Thymus (tissue), 11 donors: ENCODE data around the gene SATB1. TPM values are rescaled to one million over a fixed set of nuclear protein-coding genes. Genes with fewer than 3 reads are reported as not detected.
A peak's percentile ranks its signal among the peaks of the same experiment; 100 is the strongest.

Source experiments
- DNase-seq, 9 donors: peaks; one replicate each; pipeline ENCODE4 v3.0.0-alpha.2; 2013; ENCODE audit warnings: low spot score in 9 of 9, low read depth in 6 of 9, missing footprints in 1 of 9
- H3K27ac ChIP-seq, 2 donors: one replicate each; pipeline ENCODE4 v1.5.1; 2013; ENCODE audit warnings: control low read depth in 1 of 2, low read depth in 1 of 2, low read length in 1 of 2, mild to moderate bottlenecking in 1 of 2, moderate library complexity in 1 of 2
- H3K27me3 ChIP-seq, 2 donors: one replicate each; pipeline ENCODE4 v1.5.1; 2013; ENCODE audit warnings: low read length in 1 of 2; ENCODE audit not compliant: control insufficient read depth in 2 of 2, insufficient read depth in 1 of 2
- H3K36me3 ChIP-seq, 2 donors: one replicate each; pipeline ENCODE4 v1.5.1; 2013; ENCODE audit warnings: low read length in 1 of 2, mild to moderate bottlenecking in 1 of 2, moderate library complexity in 1 of 2; ENCODE audit not compliant: control insufficient read depth in 2 of 2, insufficient read depth in 2 of 2
- H3K4me1 ChIP-seq, 2 donors: one replicate each; pipeline ENCODE4 v1.5.1; 2013; ENCODE audit warnings: low read length in 2 of 2; ENCODE audit not compliant: control insufficient read depth in 2 of 2, insufficient read depth in 2 of 2
- H3K4me3 ChIP-seq, 2 donors: one replicate each; pipeline ENCODE4 v1.5.1; 2013; ENCODE audit warnings: low read length in 2 of 2, control low read depth in 1 of 2, mild to moderate bottlenecking in 1 of 2
- H3K9me3 ChIP-seq, 2 donors: one replicate each; pipeline ENCODE4 v1.5.1; 2013; ENCODE audit warnings: low read length in 1 of 2, mild to moderate bottlenecking in 1 of 2; ENCODE audit not compliant: control insufficient read depth in 2 of 2, insufficient read depth in 1 of 2
- WGBS: extraction: QIAGEN DNeasy Blood & Tissue Kit; methylation state at CpG from one replicate; pipeline ENCODE4 v1.1.7; 2013; 5-methylcytosine and 5-hydroxymethylcytosine counted together
- polyA plus RNA-seq: library from polyadenylated mRNA; stranded (reverse); fragments of 200-250 nt; gene quantifications from one replicate; pipeline ENCODE4 v1.2.3, GENCODE V29; 2013
- total RNA-seq: library from RNA; stranded (reverse); fragments of 120-200 nt; gene quantifications from one replicate; pipeline ENCODE4 v1.2.4, GENCODE V29; 2013
- donor health status: healthy.

Gene SATB1
- total and polyA plus RNA-seq, 2 donors: 172 to 459 TPM

DNA sequence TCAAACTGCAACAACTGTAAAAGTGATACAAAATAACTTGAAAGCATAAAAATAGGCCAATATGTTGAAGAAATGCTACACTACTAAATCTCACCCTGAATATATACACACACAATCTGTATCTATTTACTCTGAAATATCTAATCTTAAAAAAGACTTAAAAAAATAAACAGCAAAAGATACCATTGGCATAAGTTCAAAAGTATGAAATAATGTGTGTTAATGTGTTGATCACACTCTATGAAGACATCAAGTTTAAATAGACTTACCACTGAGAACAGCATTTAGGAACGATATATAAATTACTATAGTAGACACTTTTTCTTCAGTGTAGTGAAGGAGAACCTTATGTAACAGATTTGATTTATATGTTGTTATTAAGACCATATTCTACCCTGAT lies 14.1 kb upstream of the SATB1 start:
- peaks cover 3 to 21% of the 10 kb centered on the region in 2 donors for H3K36me3 ChIP-seq
- H3K4me3 ChIP-seq: peak overlapping the region; percentile 52 to 94
- DNase-seq: peak in 3 of 9 donors; percentile 33 to 49 (median 37)
- H3K27ac ChIP-seq: peak overlapping the region; percentile 81 to 99
- H3K4me1 ChIP-seq: peaks cover 0 to 12% of the 10 kb centered on the region in 2 donors
- H3K9me3 ChIP-seq: peaks cover 0 to 1% of the 10 kb centered on the region in 2 donors
- H3K27me3 ChIP-seq: peaks cover 0 to 6% of the 10 kb centered on the region in 2 donors
- WGBS: 19% methylated on average over 1 of the region's 1 CpG

DNA sequence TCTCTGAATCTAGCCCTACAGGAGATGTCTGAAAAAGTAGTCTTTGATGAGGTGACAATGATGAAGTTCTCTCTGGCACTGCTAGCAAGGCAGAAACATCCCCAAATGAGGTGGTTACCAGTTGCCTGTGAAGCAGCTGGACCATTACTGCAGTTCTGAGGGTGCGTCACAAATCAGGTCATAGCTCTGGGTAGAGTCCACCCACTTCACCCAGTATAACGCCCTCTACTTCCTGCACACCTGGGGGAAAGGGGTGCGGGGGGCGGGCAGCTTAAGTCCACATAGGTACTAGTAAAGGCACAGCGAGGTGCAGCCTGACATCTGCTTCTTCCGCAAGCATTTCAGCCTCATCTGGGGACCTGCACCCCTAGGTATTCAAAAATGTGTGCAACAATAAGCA lies 13.4 kb upstream of the SATB1 start:
- whole genome bisulfite sequencing: 13% methylated on average over 6 of the region's 6 CpGs
- H3K4me1 ChIP-seq: peaks cover 0 to 12% of the 10 kb centered on the region in 2 donors
- no peaks in the 10 kb centered on the region for H3K9me3 ChIP-seq
- peak in 8 of 9 donors; percentile 78 to 92 (median 88) for DNase-seq
- H3K4me3 ChIP-seq: peak overlapping the region; percentile 52 to 94
- peaks cover 0 to 4% of the 10 kb centered on the region in 2 donors for H3K27me3 ChIP-seq
- H3K36me3 ChIP-seq: peaks cover 2 to 20% of the 10 kb centered on the region in 2 donors
- H3K27ac ChIP-seq: peak overlapping the region; percentile 81 to 99

DNA sequence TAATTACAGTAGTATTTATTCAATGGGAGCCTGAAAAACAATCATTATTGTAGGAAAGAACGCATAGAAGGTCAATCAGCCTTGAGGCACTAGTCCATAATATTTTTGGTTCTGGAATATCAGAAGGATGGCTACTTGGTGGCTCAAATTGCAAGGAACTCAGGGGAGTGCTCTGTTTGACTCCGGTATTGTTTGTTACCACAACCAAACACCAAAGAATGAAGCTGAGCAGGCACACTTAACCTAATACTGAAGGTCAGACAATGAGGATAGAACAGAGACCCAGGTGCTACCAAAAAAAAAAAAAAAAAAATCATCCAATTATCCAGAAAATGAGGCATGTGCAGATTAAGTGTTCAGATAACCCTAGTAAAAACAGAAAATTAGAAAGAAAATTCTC lies 11.1 kb upstream of the SATB1 start:
- peak overlapping the region; percentile 86 to 99 for H3K27ac ChIP-seq
- H3K9me3 ChIP-seq: no peaks in the 10 kb centered on the region
- H3K4me1 ChIP-seq: peaks cover 5 to 13% of the 10 kb centered on the region in 2 donors
- DNase-seq: peak in 1 of 9 donors; percentile 63
- peak overlapping the region; percentile 65 to 94 for H3K4me3 ChIP-seq
- H3K36me3 ChIP-seq: peaks cover 4 to 31% of the 10 kb centered on the region in 2 donors
- no peaks in the 10 kb centered on the region for H3K27me3 ChIP-seq
- 49% methylated on average over 2 of the region's 2 CpGs for WGBS

DNA sequence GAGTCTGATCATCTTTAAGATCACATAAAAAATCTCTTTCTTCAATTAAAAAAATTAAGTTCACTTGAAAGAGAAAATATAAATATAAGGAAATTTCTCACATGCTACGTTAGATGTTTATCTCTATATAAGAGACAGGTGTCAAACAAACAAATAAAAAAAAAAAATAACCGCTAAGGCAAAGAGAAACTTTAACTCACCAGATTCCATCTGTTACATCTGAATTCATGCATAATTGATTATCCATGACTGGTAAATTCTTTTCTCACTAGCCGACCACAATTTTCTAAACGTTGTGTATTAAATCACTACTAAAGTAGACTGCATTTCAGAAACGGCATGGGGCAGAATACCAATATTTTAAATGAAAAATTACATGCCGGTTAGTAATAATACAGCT lies 9.6 kb upstream of the SATB1 start:
- Histone ChIP-seq H3K27me3 (no peaks in the 10 kb centered on the region), H3K36me3 (peaks cover 8 to 42% of the 10 kb centered on the region in 2 donors)
- 41% methylated on average over 6 of the region's 6 CpGs for WGBS

DNA sequence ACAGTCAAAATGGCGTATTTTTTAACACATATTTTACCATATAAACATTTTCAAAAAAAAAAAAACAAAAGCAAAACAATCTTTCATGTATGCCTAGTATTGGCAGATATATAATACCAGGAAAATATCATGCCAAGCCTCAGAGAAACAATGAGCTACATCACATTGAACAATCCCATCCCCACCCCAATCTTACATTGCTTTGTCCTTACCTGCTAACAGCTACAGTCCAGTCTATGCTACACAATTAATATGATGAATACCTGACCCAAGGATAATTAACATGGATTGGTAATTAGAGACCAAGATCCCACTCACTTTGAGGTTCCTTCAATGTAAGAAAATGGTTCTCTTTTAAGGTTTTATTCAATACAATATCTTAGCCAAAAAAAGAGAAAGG lies 7.6 kb upstream of the SATB1 start:
- H3K27me3 ChIP-seq: no peaks in the 10 kb centered on the region
- peak overlapping the region; percentile 74 to 99 for H3K27ac ChIP-seq
- 87% methylated on average over 1 of the region's 1 CpG for WGBS
- peaks cover 7 to 23% of the 10 kb centered on the region in 2 donors for H3K4me1 ChIP-seq
- peak in 1 of 9 donors; percentile 43 for DNase-seq
- peaks cover 8 to 54% of the 10 kb centered on the region in 2 donors for H3K36me3 ChIP-seq
- H3K4me3 ChIP-seq: peak overlapping the region; percentile 51 to 94
- H3K9me3 ChIP-seq: no peaks in the 10 kb centered on the region

More for the DNA sequence above, 9.6 kb upstream of the SATB1 start:
- H3K4me3 ChIP-seq: peak overlapping the region; percentile 65 to 94
- H3K27ac ChIP-seq: peak overlapping the region; percentile 25 to 99
- H3K9me3 ChIP-seq: no peaks in the 10 kb centered on the region
- H3K4me1 ChIP-seq: peaks cover 7 to 19% of the 10 kb centered on the region in 2 donors
- peak in 1 of 9 donors; percentile 51 for DNase-seq

DNA sequence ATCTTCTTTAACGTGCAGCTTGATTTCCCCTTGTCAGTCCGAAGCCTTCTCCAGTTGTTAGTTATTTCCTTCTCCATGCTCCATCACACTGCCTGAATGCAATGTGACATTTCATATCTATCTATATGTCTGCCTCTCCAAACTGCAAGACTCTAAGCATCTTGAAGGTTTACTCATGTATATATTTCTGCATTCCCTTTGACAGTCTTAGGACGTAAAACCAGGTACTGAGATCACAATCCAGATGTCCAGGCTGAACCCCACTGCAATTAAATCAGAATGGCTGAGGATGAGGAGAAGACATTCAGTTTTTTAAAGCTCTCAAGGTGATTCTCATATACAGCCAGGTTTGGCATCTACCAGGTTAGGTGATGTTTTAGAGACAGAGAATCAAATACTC lies 6.1 kb upstream of the SATB1 start:
- H3K4me3 ChIP-seq: peak overlapping the region; percentile 51 to 94
- H3K27me3 ChIP-seq: no peaks in the 10 kb centered on the region
- H3K4me1 ChIP-seq: peaks cover 7 to 23% of the 10 kb centered on the region in 2 donors
- peak overlapping the region; percentile 90 to 99 for H3K27ac ChIP-seq
- H3K9me3 ChIP-seq: no peaks in the 10 kb centered on the region
- WGBS: 47% methylated on average over 3 of the region's 3 CpGs
- peaks cover 8 to 54% of the 10 kb centered on the region in 2 donors for H3K36me3 ChIP-seq
- DNase-seq: peak in 1 of 9 donors; percentile 53

DNA sequence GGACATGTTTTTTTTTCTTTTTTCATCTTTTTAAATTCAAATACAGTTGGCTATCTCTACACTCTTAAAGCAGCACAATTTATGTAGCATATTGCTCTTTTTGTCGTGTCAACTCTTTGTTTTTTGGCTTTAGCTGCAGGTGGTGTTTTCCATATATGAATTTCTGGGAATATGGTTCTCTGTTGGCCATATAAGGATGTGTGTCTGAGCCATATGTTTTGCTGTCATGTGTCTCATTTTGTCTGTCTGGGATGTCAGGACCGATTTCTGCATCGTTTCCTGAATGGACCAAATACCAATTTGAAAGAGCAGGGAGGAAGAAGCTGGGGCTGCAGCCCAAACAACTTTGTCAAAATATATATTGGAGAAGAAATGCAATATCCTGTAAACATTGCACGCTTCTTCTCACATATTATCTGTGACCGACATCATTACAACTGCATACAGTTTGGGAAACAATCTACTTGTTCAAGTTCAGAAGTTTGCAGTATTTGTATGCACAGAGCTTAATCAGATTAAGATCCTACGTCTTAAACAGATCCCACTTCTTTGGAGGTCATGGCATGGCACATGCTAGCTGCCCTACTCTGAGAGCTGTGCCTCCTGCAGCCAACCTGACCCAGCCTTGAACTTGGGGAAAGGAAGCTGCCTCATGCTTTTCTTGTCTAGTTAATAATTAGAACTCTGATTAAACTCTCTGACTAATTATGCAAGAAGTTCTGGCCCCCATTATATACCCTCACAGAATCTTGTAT lies 4.0 kb upstream of the SATB1 start:
- Histone ChIP-seq H3K27me3 (no peaks in the 10 kb centered on the region), H3K9me3 (no peaks in the 10 kb centered on the region), H3K27ac (peak overlapping the region; percentile 64 to 99), H3K4me1 (peaks cover 7 to 21% of the 10 kb centered on the region in 2 donors), H3K36me3 (peaks cover 21 to 59% of the 10 kb centered on the region in 2 donors), H3K4me3 (peak overlapping the region; percentile 51 to 94)
- WGBS: 59% methylated on average over 6 of the region's 6 CpGs
- peak in 1 of 9 donors; percentile 54 for DNase-seq

DNA sequence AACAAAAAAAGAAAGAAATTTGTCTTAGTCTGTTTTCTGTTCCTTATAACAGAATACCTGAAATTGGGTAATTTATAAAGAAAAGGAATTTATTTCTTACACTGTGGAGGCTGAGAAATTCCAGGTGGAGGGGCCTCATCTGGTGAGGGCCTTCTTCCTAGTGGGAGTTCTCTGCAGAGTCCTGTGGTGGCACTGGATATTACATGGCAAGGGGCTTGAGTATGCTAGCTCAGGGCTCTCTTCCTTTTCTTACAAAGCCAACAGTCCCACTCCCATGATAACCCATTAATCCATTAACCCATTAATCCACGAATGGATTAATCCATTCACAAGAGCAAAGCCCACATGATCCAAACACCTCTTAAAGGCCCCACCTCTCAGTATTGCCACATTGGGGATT lies 2.9 kb upstream of the SATB1 start:
- whole genome bisulfite sequencing: 81% methylated on average over 1 of the region's 1 CpG
- peaks cover 27 to 68% of the 10 kb centered on the region in 2 donors for H3K36me3 ChIP-seq

DNA sequence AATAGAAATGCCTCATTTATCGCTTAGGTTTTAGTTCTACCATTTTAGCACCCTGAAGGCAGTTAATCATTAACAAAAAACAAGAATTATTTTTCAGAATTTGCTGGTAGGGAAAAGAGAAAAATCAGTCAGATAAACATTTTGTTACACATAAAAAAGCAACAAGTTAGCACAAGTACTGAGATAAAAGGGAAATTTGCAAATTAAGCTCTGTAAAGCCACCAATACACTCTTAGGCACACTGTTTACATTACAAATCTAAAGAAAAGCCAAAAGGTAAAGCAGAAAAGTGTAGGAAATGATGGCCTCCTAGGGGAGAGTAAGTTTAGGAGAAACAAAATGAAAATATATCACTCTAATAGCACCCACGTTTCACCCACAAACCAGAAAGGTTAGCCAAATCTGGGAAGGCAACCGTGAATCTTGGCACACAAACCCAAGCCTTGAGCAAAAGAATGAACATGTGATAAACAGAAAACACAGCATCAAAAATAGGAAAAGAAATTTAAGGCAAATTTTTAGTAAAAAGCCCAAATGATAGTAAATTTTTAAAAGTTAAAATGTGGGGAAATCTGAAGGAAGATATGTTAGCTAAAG lies 1.6 kb upstream of the SATB1 start:
- H3K27me3 ChIP-seq: no peaks in the 10 kb centered on the region
- no peaks in the 10 kb centered on the region for H3K9me3 ChIP-seq
- peak overlapping the region; percentile 68 to 94 for H3K27ac ChIP-seq
- 20% methylated on average over 3 of the region's 3 CpGs for WGBS
- H3K36me3 ChIP-seq: peaks cover 27 to 59% of the 10 kb centered on the region in 2 donors
- peak overlapping the region; percentile 83 to 98 for H3K4me3 ChIP-seq
- DNase-seq: peak in 1 of 9 donors; percentile 47
- peaks cover 6 to 16% of the 10 kb centered on the region in 2 donors for H3K4me1 ChIP-seq

More for the DNA sequence above, 2.9 kb upstream of the SATB1 start:
- H3K4me3 ChIP-seq: peak overlapping the region; percentile 51 to 94
- no peaks in the 10 kb centered on the region for H3K9me3 ChIP-seq
- H3K27me3 ChIP-seq: no peaks in the 10 kb centered on the region
- peak overlapping the region; percentile 60 to 99 for H3K27ac ChIP-seq
- peaks cover 7 to 21% of the 10 kb centered on the region in 2 donors for H3K4me1 ChIP-seq
- DNase-seq: peak in 1 of 9 donors; percentile 45
